Naive thymus-derived CD4-positive, alpha-beta T cell (primary cell): ENCODE data around the gene PHTF1. TPM values are rescaled to one million over a fixed set of nuclear protein-coding genes. Genes with fewer than 3 reads are reported as not detected.

Experiments
- ATAC-seq: fragments of 150-1000 bp; cut with Tn5 transposase; 2 replicates; pipeline ENCODE4 v1.10.0; 2021; ENCODE audit warnings: mild to moderate bottlenecking, moderate library complexity
- CTCF ChIA-PET: fragments of 350-600 bp; sonication (Branson Sonifier 250); formaldehyde crosslinking; loops from one replicate; lab custom pipeline; 2021; ENCODE audit warnings: antibody characterized with exemption; lab: Charles Lee
- POLR2A ChIA-PET: fragments of 350-600 bp; sonication (Branson Sonifier 250); formaldehyde crosslinking; loops from one replicate; lab custom pipeline; 2021; ENCODE audit warnings: antibody characterized with exemption, inconsistent platforms; lab: Charles Lee
- DNase-seq, 9 donors: peaks; one replicate each; pipeline versions ENCODE4 v3.0.0 to v3.0.0-alpha.2; 2020 to 2022; ENCODE audit warnings: mixed read lengths in 1 of 9
- H3K27ac ChIP-seq: one replicate; pipeline ENCODE4 v1.7.0; 2013; ENCODE audit warnings: mild to moderate bottlenecking, low read depth, low read length, moderate library complexity
- H3K27me3 ChIP-seq, 2 donors: one replicate each; pipeline ENCODE4 v1.7.0; 2013; ENCODE audit warnings: low read length in 2 of 2, mild to moderate bottlenecking in 2 of 2, moderate library complexity in 2 of 2; ENCODE audit not compliant: control insufficient read depth in 2 of 2, insufficient read depth in 2 of 2
- H3K36me3 ChIP-seq, 3 experiments: 1 replicate in 2 of 3; 2 replicates in 1 of 3; pipeline ENCODE4 v1.7.0; 2013; ENCODE audit warnings: low read length in 3 of 3, mild to moderate bottlenecking in 3 of 3, moderate library complexity in 1 of 3; ENCODE audit not compliant: insufficient read depth in 3 of 3, control insufficient read depth in 2 of 3
- H3K4me1 ChIP-seq, 2 donors: one replicate each; pipeline ENCODE4 v1.7.0; 2013; ENCODE audit warnings: low read length in 2 of 2, mild to moderate bottlenecking in 2 of 2, moderate library complexity in 1 of 2; ENCODE audit not compliant: control insufficient read depth in 2 of 2, insufficient read depth in 2 of 2
- H3K4me3 ChIP-seq: 2 replicates; pipeline ENCODE4 v1.7.0; 2013; ENCODE audit warnings: mild to moderate bottlenecking, low read length
- H3K9me3 ChIP-seq, 3 experiments: 1 replicate in 2 of 3; 2 replicates in 1 of 3; pipeline ENCODE4 v1.7.0; 2013; ENCODE audit warnings: low read length in 3 of 3; ENCODE audit not compliant: control insufficient read depth in 2 of 3
- H3K27ac Mint-ChIP-seq, 9 donors: one replicate each; pipeline ENCODE4 v1.8.0; 2020 to 2022; ENCODE audit warnings: mixed read lengths in 9 of 9, mild to moderate bottlenecking in 8 of 9, moderate library complexity in 5 of 9, inconsistent platforms in 2 of 9
- H3K27me3 Mint-ChIP-seq, 5 donors: one replicate each; pipeline ENCODE4 v1.8.0; 2021 to 2022; ENCODE audit warnings: mixed read lengths in 5 of 5, mild to moderate bottlenecking in 1 of 5
- H3K36me3 Mint-ChIP-seq, 5 donors: one replicate each; pipeline ENCODE4 v1.8.0; 2020 to 2022; ENCODE audit warnings: mixed read lengths in 5 of 5, mild to moderate bottlenecking in 3 of 5, inconsistent platforms in 1 of 5
- H3K4me1 Mint-ChIP-seq, 7 donors: one replicate each; pipeline ENCODE4 v1.8.0; 2020 to 2022; ENCODE audit warnings: mixed read lengths in 7 of 7, mild to moderate bottlenecking in 3 of 7, inconsistent platforms in 1 of 7
- H3K4me3 Mint-ChIP-seq, 10 donors: one replicate each; pipeline ENCODE4 v1.8.0; 2020 to 2022; ENCODE audit warnings: mild to moderate bottlenecking in 10 of 10, mixed read lengths in 10 of 10, moderate library complexity in 6 of 10, inconsistent platforms in 2 of 10
- H3K9me3 Mint-ChIP-seq, 11 donors: one replicate each; pipeline ENCODE4 v1.8.0; 2020 to 2022; ENCODE audit warnings: mixed read lengths in 11 of 11, mild to moderate bottlenecking in 4 of 11, inconsistent platforms in 1 of 11, moderate library complexity in 1 of 11
- intact Hi-C, 2 donors: fragments of 100-400 bp; cut with micrococcal nuclease; formaldehyde crosslinking; loops; one replicate each; pipeline ENCODE4 v1.15.1; 2023
- polyA plus RNA-seq, 2 donors: library from polyadenylated mRNA; unstranded; fragments of 300-500 nt; fragmentation: Illumina TruSeq; gene quantifications; one replicate each; pipeline ENCODE4 v1.2.3, GENCODE V29; 2021
- total RNA-seq, 6 experiments: library from RNA in 5 of 6; stranded (reverse) in 5 of 6; gene quantifications; 1 replicate in 5 of 6; 2 replicates in 1 of 6; pipeline ENCODE4 v1.2.3 and lab custom pipeline; 2021 to 2026

PHTF1 gene
- total and polyA plus RNA-seq, 7 experiments from 2014 or later: 1.4 to 21.0 (median 2.5) TPM

GRCh38 chr1:113654883-113655282 is 104.4 kb downstream of the PHTF1 start:
- H3K36me3 ChIP-seq: no peaks in the 10 kb centered on the region
- intact Hi-C loops: no loop called here
- no peaks in the 10 kb centered on the region for H3K4me1 ChIP-seq
- no peak overlapping the region for H3K27ac Mint-ChIP-seq
- no peak for DNase-seq
- POLR2A ChIA-PET: no interaction called here
- ATAC-seq: no peak
- H3K4me3 Mint-ChIP-seq: no peak overlapping the region
- H3K27me3 Mint-ChIP-seq: no peaks in the 10 kb centered on the region
- CTCF ChIA-PET: interaction anchor here (0.7 kb wide), 1 partner anchor 16 kb away, joined by 3 read pairs; no protein-coding TSS in a partner anchor
- peaks cover 0 to 27% (median 2%) of the 10 kb centered on the region in 5 donors for H3K36me3 Mint-ChIP-seq
- no peak overlapping the region for H3K4me3 ChIP-seq
- H3K9me3 ChIP-seq: no peaks in the 10 kb centered on the region
- H3K9me3 Mint-ChIP-seq: no peaks in the 10 kb centered on the region
- H3K27ac ChIP-seq: no peak overlapping the region
- H3K4me1 Mint-ChIP-seq: peaks cover 0 to 2% (median 0%) of the 10 kb centered on the region in 7 donors
- no peaks in the 10 kb centered on the region for H3K27me3 ChIP-seq

GRCh38 chr1:113653741-113654140 is 105.5 kb downstream of the PHTF1 start:
- H3K27ac Mint-ChIP-seq: no peak overlapping the region
- ChIA-PET CTCF (no interaction called here), POLR2A (no interaction called here)
- intact Hi-C loops: no loop called here
- no peaks in the 10 kb centered on the region for H3K9me3 Mint-ChIP-seq
- H3K36me3 Mint-ChIP-seq: peaks cover 0 to 26% (median 2%) of the 10 kb centered on the region in 5 donors
- H3K27me3 Mint-ChIP-seq: no peaks in the 10 kb centered on the region
- H3K27ac ChIP-seq: no peak overlapping the region
- no peak for ATAC-seq
- no peaks in the 10 kb centered on the region for H3K9me3 ChIP-seq
- H3K27me3 ChIP-seq: no peaks in the 10 kb centered on the region
- no peaks in the 10 kb centered on the region for H3K4me1 ChIP-seq
- DNase-seq: no peak
- no peak overlapping the region for H3K4me3 Mint-ChIP-seq
- H3K4me1 Mint-ChIP-seq: peaks cover 0 to 2% (median 0%) of the 10 kb centered on the region in 7 donors
- no peak overlapping the region for H3K4me3 ChIP-seq
- H3K36me3 ChIP-seq: no peaks in the 10 kb centered on the region

- H3K9me3 ChIP-seq: no peaks in the 10 kb centered on the region
- no peaks in the 10 kb centered on the region for H3K27me3 ChIP-seq
- no peak overlapping the region for H3K27ac ChIP-seq
- Mint-ChIP-seq H3K27ac (no peak overlapping the region), H3K4me3 (no peak overlapping the region), H3K27me3 (no peaks in the 10 kb centered on the region), H3K4me1 (peaks cover 0 to 2% (median 0%) of the 10 kb centered on the region in 7 donors), H3K36me3 (peaks cover 0 to 23% (median 2%) of the 10 kb centered on the region in 5 donors), H3K9me3 (no peaks in the 10 kb centered on the region)
- no peaks in the 10 kb centered on the region for H3K36me3 ChIP-seq
- no peaks in the 10 kb centered on the region for H3K4me1 ChIP-seq
- POLR2A ChIA-PET: no interaction called here
- intact Hi-C loops: no loop called here
- no peak overlapping the region for H3K4me3 ChIP-seq
- ATAC-seq (no peak), DNase-seq (no peak)
- CTCF ChIA-PET: no interaction called here
These were observed 106.5 kb downstream of the PHTF1 start for GRCh38 chr1:113652771-113653170.

- ChIA-PET CTCF (no interaction called here), POLR2A (no interaction called here)
- Mint-ChIP-seq H3K36me3 (peaks cover 0 to 29% (median 12%) of the 10 kb centered on the region in 5 donors), H3K27ac (no peak overlapping the region), H3K9me3 (no peaks in the 10 kb centered on the region), H3K27me3 (no peaks in the 10 kb centered on the region), H3K4me1 (peaks cover 0 to 2% (median 0%) of the 10 kb centered on the region in 7 donors), H3K4me3 (no peak overlapping the region)
- ATAC-seq (no peak), DNase-seq (no peak)
- no peaks in the 10 kb centered on the region for H3K36me3 ChIP-seq
- H3K27me3 ChIP-seq: no peaks in the 10 kb centered on the region
- H3K27ac ChIP-seq: no peak overlapping the region
- intact Hi-C loops: no loop called here
- no peak overlapping the region for H3K4me3 ChIP-seq
- H3K4me1 ChIP-seq: no peaks in the 10 kb centered on the region
- H3K9me3 ChIP-seq: no peaks in the 10 kb centered on the region
These were observed 110.8 kb downstream of the PHTF1 start for GRCh38 chr1:113648478-113648877.

GRCh38 chr1:113647164-113647563 is 112.1 kb downstream of the PHTF1 start:
- H3K36me3 ChIP-seq: no peaks in the 10 kb centered on the region
- no peak for ATAC-seq
- H3K27me3 Mint-ChIP-seq: no peaks in the 10 kb centered on the region
- intact Hi-C loops: no loop called here
- no peaks in the 10 kb centered on the region for H3K9me3 ChIP-seq
- no peaks in the 10 kb centered on the region for H3K4me1 ChIP-seq
- H3K36me3 Mint-ChIP-seq: peaks cover 0 to 35% (median 12%) of the 10 kb centered on the region in 5 donors
- H3K27ac ChIP-seq: no peak overlapping the region
- H3K9me3 Mint-ChIP-seq: no peaks in the 10 kb centered on the region
- no peak for DNase-seq
- H3K27ac Mint-ChIP-seq: no peak overlapping the region
- no peak overlapping the region for H3K4me3 Mint-ChIP-seq
- no peak overlapping the region for H3K4me3 ChIP-seq
- ChIA-PET POLR2A (no interaction called here), CTCF (no interaction called here)
- H3K27me3 ChIP-seq: no peaks in the 10 kb centered on the region
- peaks cover 0 to 2% (median 0%) of the 10 kb centered on the region in 7 donors for H3K4me1 Mint-ChIP-seq

Other genes starting within 250 kb of the PHTF1 start
- gene RSBN1, start 53.0 kb upstream of the PHTF1 start, total RNA-seq: 10 to 100 TPM; 29.9 to 58.1 (median 42.0) TPM
- 10 to 100 TPM; 40.7 to 44.2 TPM for gene RSBN1, start 53.0 kb upstream of the PHTF1 start, polyA plus RNA-seq
- gene PTPN22, start 112.2 kb upstream of the PHTF1 start, total RNA-seq: 10 to 100 TPM; 22.2 to 76.7 (median 27.5) TPM
- gene PTPN22, start 112.2 kb upstream of the PHTF1 start, polyA plus RNA-seq: 10 to 100 TPM; 29.7 to 37.9 TPM
- gene BCL2L15, start 128.1 kb upstream of the PHTF1 start, total RNA-seq: 1 to 10 TPM; 1.1 to 7.5 (median 1.6) TPM
- under 1 TPM in 1 of 2 donors, not detected in 1; 0.60 TPM for gene BCL2L15, start 128.1 kb upstream of the PHTF1 start, polyA plus RNA-seq
- 10 to 100 TPM; 50.8 to 75.4 (median 65.0) TPM for gene AP4B1, start 145.3 kb upstream of the PHTF1 start, total RNA-seq
- 10 to 100 TPM; 13.7 to 15.6 TPM for gene AP4B1, start 145.3 kb upstream of the PHTF1 start, polyA plus RNA-seq
- 10 to 100 TPM in 1 of 5 experiments, 1 to 10 TPM in 4; 4.1 to 13.6 (median 6.9) TPM for gene DCLRE1B, start 145.8 kb upstream of the PHTF1 start, total RNA-seq
- gene DCLRE1B, start 145.8 kb upstream of the PHTF1 start, polyA plus RNA-seq: 1 to 10 TPM; 3.7 to 6.8 TPM
- 100 to 1,000 TPM in 4 of 5 experiments, 10 to 100 TPM in 1; 95.8 to 211 (median 124) TPM for gene HIPK1, start 169.8 kb upstream of the PHTF1 start, total RNA-seq
- 10 to 100 TPM; 11.8 to 21.3 TPM for gene HIPK1, start 169.8 kb upstream of the PHTF1 start, polyA plus RNA-seq
- 1 to 10 TPM in 3 of 5 experiments, under 1 TPM in 2; 0.24 to 1.8 (median 1.1) TPM for gene OLFML3, start 220.0 kb upstream of the PHTF1 start, total RNA-seq
- gene OLFML3, start 220.0 kb upstream of the PHTF1 start, polyA plus RNA-seq: not detected